Stimulated activated CD4-positive, alpha-beta T cell treated with anti-CD3 and anti-CD28 coated beads, Interleukin-1b, Interleukin-23, amount 100 ng/mL, for 4 hours (primary cell): Measurements from ENCODE around the gene MFNG.

ENCODE experiments used
- DNase-seq, 2 donors: peaks; one replicate each; pipeline ENCODE4 v3.0.0-alpha.2; 2020; ENCODE audit warnings: low read depth in 2 of 2

The MFNG gene

DNA sequence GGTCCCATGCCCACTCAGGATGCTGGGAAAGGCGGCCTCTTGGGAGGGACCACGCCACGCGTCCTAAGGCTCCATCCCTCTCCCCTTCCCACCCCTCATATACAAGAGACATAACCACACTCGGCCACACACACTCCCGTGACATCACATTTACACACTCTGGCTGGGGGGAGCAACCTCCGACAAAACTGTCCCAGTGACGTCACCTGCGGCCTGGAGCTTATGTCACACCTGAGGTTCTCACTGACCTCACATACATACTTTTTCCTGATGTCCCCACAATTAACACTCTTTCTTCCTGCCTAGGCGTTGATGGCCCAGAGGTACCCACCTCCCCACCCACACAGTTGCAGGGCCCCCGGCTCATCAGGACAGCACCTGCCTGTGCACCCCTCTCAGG is 60.8 kb downstream of the MFNG start:
- no peak for DNase-seq

DNA sequence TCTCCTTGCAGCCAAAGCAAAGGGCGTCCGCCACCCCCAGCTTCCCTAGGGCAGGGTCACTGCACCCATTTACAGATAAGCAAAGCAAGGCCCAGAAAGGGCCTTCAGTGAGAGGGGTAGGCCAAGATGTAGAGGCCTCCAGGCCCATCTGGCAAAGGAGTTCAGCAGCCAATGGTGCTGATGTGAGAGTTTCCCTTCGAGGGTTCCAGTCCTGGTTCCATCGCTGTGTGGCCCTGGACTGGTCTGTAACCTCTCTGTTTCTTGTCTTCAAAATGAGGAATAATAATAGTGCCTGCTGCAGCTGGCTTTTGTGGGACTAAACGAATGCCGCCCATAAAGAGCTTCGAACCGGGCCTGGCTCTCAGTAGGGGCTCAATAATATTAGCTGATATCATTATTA is 62.9 kb downstream of the MFNG start:
- DNase-seq, result no peak

DNA sequence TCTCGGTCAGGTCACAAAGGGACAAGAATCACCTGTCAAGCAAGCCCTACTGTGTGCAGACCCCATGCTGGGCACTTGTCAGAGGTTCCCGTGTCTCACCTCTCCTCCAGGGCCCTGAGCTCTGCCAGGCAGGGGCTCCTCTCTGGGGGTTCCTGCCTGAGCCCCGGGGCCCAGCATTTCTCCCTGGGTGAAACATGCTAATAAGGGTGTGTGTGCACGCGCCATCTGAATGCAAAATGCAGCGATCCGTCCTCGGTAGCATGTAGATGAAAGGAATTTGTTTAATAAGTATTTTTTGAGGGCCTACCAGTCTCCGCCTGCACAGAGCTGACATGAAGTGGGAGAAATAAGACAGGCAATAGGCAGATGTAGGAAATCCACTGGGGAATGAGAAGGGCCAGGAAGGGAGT is 64.7 kb downstream of the MFNG start:
- DNase-seq, result no peak

DNA sequence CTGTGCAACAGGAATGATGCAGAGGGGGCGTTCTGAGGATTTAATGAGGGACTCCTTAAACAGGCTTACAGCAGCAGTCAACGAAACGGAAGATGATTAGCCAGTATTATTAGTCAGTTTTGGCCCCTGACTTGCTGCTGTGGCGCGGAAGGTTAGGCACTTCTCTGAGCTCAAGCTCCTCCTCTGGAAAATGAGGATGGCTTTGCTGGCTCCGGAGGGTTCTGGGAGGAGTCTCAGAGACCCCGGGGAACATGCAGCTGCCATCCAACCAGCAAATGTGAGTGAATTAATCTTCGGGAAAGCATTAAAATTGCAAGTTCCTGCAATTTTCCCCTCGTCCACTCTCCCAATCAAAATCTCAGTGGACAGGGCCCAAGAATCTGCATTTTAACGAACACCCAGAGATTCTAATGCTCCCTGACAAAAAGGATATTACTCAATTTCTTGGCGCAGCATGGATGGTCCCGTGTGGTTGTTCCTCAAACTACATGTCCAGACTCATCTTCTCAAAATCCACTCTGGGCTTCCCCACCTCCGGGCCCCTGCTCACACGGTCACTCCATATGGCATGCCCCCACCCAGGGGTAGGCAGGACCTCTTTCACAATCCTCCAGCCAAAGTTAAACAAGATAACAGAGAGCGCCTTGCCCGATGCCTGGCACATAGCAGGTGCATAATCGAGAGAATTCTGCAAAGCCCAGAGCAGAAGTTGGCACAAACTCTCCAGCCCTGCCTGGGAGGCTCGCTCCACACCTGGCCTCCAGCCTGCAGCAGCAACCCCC is 65.3 kb downstream of the MFNG start:
- no peak for DNase-seq

DNA sequence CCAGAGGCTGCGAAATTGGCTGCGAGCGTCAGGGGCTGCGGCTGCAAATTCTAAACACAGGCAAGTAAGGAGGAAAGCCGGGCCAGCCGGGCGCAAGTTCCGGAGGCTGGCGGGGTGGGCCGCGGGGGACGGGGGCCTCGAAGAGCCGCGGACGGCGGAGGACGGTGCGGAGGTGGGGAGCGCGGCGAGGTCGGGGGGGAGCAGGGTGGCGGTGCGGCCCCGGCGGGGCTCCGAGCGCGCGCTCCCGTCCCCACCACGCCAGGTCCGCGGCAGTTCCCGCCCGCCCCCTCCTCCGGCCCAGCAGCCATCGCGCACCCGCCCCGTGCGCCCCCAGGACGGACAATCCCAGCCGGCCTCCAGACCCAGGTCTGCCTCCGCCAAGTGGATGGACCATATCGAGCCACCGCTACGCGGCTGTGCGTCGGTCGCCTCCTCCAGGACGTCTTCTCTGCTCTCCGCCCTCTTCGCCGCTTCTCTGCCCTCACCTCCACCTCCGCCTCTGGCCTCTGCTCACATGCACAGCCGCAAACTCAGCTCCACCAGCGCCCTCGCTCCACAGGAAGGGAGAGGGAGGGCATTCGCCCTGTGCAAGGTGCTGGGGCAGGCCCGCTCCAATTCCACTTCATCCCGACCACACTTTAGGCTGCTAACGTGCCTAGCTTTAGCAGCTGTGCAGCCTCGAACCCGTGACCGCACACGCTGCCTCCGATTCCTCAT is 66.1 kb downstream of the MFNG start:
- DNase-seq, result no peak

DNA sequence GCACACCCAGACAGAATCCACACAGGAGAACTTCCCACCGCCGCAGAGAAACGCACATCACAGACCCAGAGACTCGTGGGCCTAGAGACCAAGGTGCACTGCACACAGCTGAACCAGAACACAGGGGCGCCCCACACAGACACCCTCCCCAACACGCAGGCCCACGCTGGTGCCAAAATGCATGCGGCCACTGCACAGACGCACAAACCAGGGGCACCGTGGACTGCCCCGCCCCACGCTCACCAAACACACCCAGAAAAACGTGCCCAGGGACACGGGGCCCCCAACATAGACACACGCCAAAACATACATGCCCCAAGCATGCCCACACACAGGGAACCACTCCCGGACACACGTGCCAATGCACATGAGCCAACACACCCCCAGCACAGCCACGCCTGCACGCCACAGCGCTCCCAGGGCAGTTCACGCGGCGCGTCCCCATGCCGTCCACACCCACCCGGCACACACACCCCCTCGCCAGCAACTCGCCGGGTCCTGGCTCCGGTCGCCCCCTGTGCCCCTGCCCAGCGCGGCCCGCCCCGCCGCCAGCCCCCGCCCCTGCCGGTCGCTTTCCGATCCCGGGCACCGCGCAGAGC is 66.7 kb downstream of the MFNG start:
- no peak for DNase-seq
